Measurements from ENCODE around the gene SDK1.

Gene SDK1

GRCh38 chr7:3879355-3880075 is 578.5 kb downstream of the SDK1 start:
- peaks cover 52% of the 10 kb centered on the region for H3K27me3 Mint-ChIP-seq
- H3K4me3 Mint-ChIP-seq, result no peak overlapping the region
- H3K4me1 Mint-ChIP-seq, result no peaks in the 10 kb centered on the region
- no peak for DNase-seq (ENCODE audit: low spot score in 2 of 2)
- no peaks in the 10 kb centered on the region for H3K9me3 Mint-ChIP-seq
- H3K27ac Mint-ChIP-seq (ENCODE audit: low read depth), result no peak overlapping the region
- ATAC-seq (replicated peaks; ENCODE audit: extremely low read depth, poor library complexity, severe bottlenecking), result no peak
- no peaks in the 10 kb centered on the region for H3K36me3 Mint-ChIP-seq (ENCODE audit: insufficient read depth)

- no peaks in the 10 kb centered on the region for H3K4me1 Mint-ChIP-seq
- peaks cover 48% of the 10 kb centered on the region for H3K27me3 Mint-ChIP-seq
- no peaks in the 10 kb centered on the region for H3K9me3 Mint-ChIP-seq
- no peak overlapping the region for H3K27ac Mint-ChIP-seq (ENCODE audit: low read depth)
- ATAC-seq (replicated peaks; ENCODE audit: extremely low read depth, poor library complexity, severe bottlenecking), result no peak
- no peak for DNase-seq (ENCODE audit: low spot score in 2 of 2)
- H3K4me3 Mint-ChIP-seq, result no peak overlapping the region
- H3K36me3 Mint-ChIP-seq (ENCODE audit: insufficient read depth), result no peaks in the 10 kb centered on the region
Measured at GRCh38 chr7:3880228-3880987, 579.4 kb downstream of the SDK1 start.

GRCh38 chr7:3882782-3883181 is 581.7 kb downstream of the SDK1 start:
- Mint-ChIP-seq H3K4me3 (no peak overlapping the region), H3K27me3 (peaks cover 48% of the 10 kb centered on the region), H3K4me1 (no peaks in the 10 kb centered on the region), H3K9me3 (no peaks in the 10 kb centered on the region), H3K27ac (ENCODE audit: low read depth) (no peak overlapping the region), H3K36me3 (ENCODE audit: insufficient read depth) (no peaks in the 10 kb centered on the region)
- ATAC-seq (replicated peaks; ENCODE audit: extremely low read depth, poor library complexity, severe bottlenecking) (no peak), DNase-seq (ENCODE audit: low spot score in 2 of 2) (no peak)

DNA sequence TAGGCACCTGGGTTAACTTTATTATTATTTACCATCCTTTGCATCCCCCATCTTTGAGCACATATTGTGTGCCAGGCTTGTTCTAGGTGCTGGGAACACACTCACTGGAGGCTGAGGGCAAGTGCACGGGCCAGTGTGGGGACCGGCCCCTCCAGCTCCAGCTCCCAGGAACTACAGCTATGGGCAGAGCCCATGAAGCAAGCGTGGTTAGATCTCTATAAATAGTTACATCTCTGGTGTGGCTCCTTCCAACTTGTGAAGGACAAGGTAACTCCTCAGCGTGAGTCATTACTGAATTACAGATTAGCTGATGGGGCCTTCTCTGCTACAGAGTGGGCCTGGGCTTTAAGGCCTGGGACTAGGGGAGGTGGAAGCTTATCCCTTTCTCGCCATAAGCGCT is 583.5 kb downstream of the SDK1 start:
- no peaks in the 10 kb centered on the region for H3K4me1 Mint-ChIP-seq
- H3K36me3 Mint-ChIP-seq (ENCODE audit: insufficient read depth), result no peaks in the 10 kb centered on the region
- H3K27ac Mint-ChIP-seq (ENCODE audit: low read depth), result no peak overlapping the region
- no peak for ATAC-seq (replicated peaks; ENCODE audit: extremely low read depth, poor library complexity, severe bottlenecking)
- no peak overlapping the region for H3K4me3 Mint-ChIP-seq
- H3K9me3 Mint-ChIP-seq, result no peaks in the 10 kb centered on the region
- DNase-seq (ENCODE audit: low spot score in 2 of 2), result no peak
- H3K27me3 Mint-ChIP-seq, result peaks cover 47% of the 10 kb centered on the region

- H3K4me1 Mint-ChIP-seq, result no peaks in the 10 kb centered on the region
- ATAC-seq (replicated peaks; ENCODE audit: extremely low read depth, poor library complexity, severe bottlenecking), result no peak
- peaks cover 38% of the 10 kb centered on the region for H3K27me3 Mint-ChIP-seq
- H3K36me3 Mint-ChIP-seq (ENCODE audit: insufficient read depth), result no peaks in the 10 kb centered on the region
- no peak overlapping the region for H3K27ac Mint-ChIP-seq (ENCODE audit: low read depth)
- no peak for DNase-seq (ENCODE audit: low spot score in 2 of 2)
- H3K4me3 Mint-ChIP-seq, result no peak overlapping the region
- no peaks in the 10 kb centered on the region for H3K9me3 Mint-ChIP-seq
Measured at GRCh38 chr7:3887096-3887690, 586.1 kb downstream of the SDK1 start.

- Mint-ChIP-seq H3K27me3 (peaks cover 39% of the 10 kb centered on the region), H3K4me1 (no peaks in the 10 kb centered on the region), H3K4me3 (no peak overlapping the region), H3K27ac (ENCODE audit: low read depth) (no peak overlapping the region), H3K9me3 (no peaks in the 10 kb centered on the region), H3K36me3 (ENCODE audit: insufficient read depth) (no peaks in the 10 kb centered on the region)
- no peak for DNase-seq (ENCODE audit: low spot score in 2 of 2)
- no peak for ATAC-seq (replicated peaks; ENCODE audit: extremely low read depth, poor library complexity, severe bottlenecking)
Measured at GRCh38 chr7:3888096-3888495, 587.0 kb downstream of the SDK1 start.

- ATAC-seq (replicated peaks; ENCODE audit: extremely low read depth, poor library complexity, severe bottlenecking) (no peak), DNase-seq (ENCODE audit: low spot score in 2 of 2) (no peak)
- Mint-ChIP-seq H3K27me3 (peaks cover 64% of the 10 kb centered on the region), H3K27ac (ENCODE audit: low read depth) (no peak overlapping the region), H3K36me3 (ENCODE audit: insufficient read depth) (no peaks in the 10 kb centered on the region), H3K4me1 (no peaks in the 10 kb centered on the region), H3K9me3 (no peaks in the 10 kb centered on the region), H3K4me3 (no peak overlapping the region)
Measured at GRCh38 chr7:3892157-3892556, 591.1 kb downstream of the SDK1 start.

DNA sequence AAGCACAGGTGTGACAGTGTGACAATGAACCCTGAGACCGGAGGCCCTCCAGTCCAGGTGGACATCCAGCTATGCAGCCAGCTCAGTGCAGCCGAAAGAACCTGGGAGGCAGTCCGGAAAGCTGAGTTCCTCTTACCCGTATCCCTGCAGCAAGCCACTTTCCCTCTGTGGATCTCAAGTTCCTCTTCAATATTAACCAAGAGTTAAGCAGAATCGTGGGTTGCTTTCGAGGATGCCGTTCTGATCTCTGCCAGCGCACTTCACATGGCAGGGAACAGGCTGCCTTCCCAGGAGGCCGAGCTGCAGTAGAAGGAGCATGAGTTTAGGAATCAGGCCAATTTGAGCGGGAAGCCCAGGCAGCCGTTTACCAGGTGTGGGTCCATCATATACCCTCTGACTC is 591.6 kb downstream of the SDK1 start:
- Mint-ChIP-seq H3K36me3 (ENCODE audit: insufficient read depth) (no peaks in the 10 kb centered on the region), H3K4me1 (no peaks in the 10 kb centered on the region), H3K27me3 (peaks cover 70% of the 10 kb centered on the region), H3K4me3 (no peak overlapping the region), H3K9me3 (no peaks in the 10 kb centered on the region), H3K27ac (ENCODE audit: low read depth) (no peak overlapping the region)
- ATAC-seq (replicated peaks; ENCODE audit: extremely low read depth, poor library complexity, severe bottlenecking) (no peak), DNase-seq (ENCODE audit: low spot score in 2 of 2) (no peak)

DNA sequence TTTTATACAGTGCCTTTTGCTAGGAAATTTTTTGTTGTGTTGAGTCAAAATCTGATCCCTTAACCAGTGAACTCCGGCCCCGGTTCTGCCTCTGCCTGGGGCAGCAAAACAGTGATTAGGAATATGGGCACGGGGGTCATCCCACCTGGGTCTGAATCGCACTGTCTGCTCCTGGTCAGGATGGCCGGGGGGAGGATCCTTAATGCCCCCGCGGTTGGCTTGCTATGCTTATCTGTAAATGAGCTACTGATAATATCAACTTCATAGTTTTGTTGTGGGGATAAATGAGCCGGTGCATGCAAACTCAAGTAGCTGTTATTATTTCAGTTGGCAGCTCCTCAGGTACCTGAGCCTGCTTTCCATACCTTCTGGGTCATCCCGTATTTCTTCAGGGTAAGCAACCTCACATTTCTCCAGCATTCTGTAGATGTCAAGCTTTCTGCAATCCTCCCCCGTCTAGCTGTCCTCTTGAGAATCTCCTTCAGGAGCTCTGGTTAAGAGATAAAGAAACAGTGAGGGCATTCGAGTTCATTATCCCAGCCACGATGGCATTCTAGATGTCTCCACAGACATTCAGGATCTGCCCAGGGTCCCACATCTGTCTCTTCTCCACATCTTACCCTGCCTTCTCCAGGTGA is 592.2 kb downstream of the SDK1 start:
- H3K27me3 Mint-ChIP-seq, result peaks cover 72% of the 10 kb centered on the region
- ATAC-seq (replicated peaks; ENCODE audit: extremely low read depth, poor library complexity, severe bottlenecking) (no peak), DNase-seq (ENCODE audit: low spot score in 2 of 2) (no peak)
- no peak overlapping the region for H3K27ac Mint-ChIP-seq (ENCODE audit: low read depth)
- H3K4me3 Mint-ChIP-seq, result no peak overlapping the region
- no peaks in the 10 kb centered on the region for H3K36me3 Mint-ChIP-seq (ENCODE audit: insufficient read depth)
- H3K4me1 Mint-ChIP-seq, result no peaks in the 10 kb centered on the region
- no peaks in the 10 kb centered on the region for H3K9me3 Mint-ChIP-seq

DNA sequence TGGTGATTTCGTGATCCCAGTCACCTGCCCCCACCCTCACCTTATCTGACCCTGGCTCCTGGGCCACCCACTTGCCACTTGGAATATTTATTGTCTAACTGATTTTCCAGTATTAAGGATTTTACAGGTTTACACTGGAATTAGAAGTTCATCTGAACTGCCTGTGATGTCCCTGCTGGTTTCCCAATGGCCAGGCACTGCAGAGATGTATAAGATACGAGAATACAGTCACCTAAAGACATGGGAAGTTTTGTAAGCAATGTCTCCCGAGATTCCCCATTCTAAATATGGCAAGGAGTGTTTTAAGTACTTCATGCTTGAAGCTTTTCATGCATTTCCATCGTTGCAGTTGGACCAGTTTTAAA is 592.7 kb downstream of the SDK1 start:
- Mint-ChIP-seq H3K36me3 (ENCODE audit: insufficient read depth) (no peaks in the 10 kb centered on the region), H3K4me1 (no peaks in the 10 kb centered on the region), H3K27ac (ENCODE audit: low read depth) (no peak overlapping the region), H3K9me3 (no peaks in the 10 kb centered on the region), H3K27me3 (peaks cover 72% of the 10 kb centered on the region), H3K4me3 (no peak overlapping the region)
- ATAC-seq (replicated peaks; ENCODE audit: extremely low read depth, poor library complexity, severe bottlenecking), result no peak
- no peak for DNase-seq (ENCODE audit: low spot score in 2 of 2)

- Mint-ChIP-seq H3K4me3 (no peak overlapping the region), H3K27ac (ENCODE audit: low read depth) (no peak overlapping the region), H3K4me1 (no peaks in the 10 kb centered on the region), H3K36me3 (ENCODE audit: insufficient read depth) (no peaks in the 10 kb centered on the region), H3K9me3 (no peaks in the 10 kb centered on the region), H3K27me3 (peaks cover 67% of the 10 kb centered on the region)
- ATAC-seq (replicated peaks; ENCODE audit: extremely low read depth, poor library complexity, severe bottlenecking) (no peak), DNase-seq (ENCODE audit: low spot score in 2 of 2) (no peak)
Measured at GRCh38 chr7:3895341-3896116, 594.5 kb downstream of the SDK1 start.

- no peaks in the 10 kb centered on the region for H3K4me1 Mint-ChIP-seq
- H3K27me3 Mint-ChIP-seq, result peaks cover 68% of the 10 kb centered on the region
- no peak overlapping the region for H3K27ac Mint-ChIP-seq (ENCODE audit: low read depth)
- no peaks in the 10 kb centered on the region for H3K36me3 Mint-ChIP-seq (ENCODE audit: insufficient read depth)
- ATAC-seq (replicated peaks; ENCODE audit: extremely low read depth, poor library complexity, severe bottlenecking) (no peak), DNase-seq (ENCODE audit: low spot score in 2 of 2) (no peak)
- no peaks in the 10 kb centered on the region for H3K9me3 Mint-ChIP-seq
- H3K4me3 Mint-ChIP-seq, result no peak overlapping the region
Measured at GRCh38 chr7:3896169-3896765, 595.2 kb downstream of the SDK1 start.

All from central memory CD8-positive, alpha-beta T cell (primary cell).